HG02884 (cell line): Measurements from ENCODE around the gene GOT1.
A peak's percentile ranks its signal among the peaks of the same experiment; 100 is the strongest.

Source experiments
- ATAC-seq: cut with Tn5 transposase; IDR thresholded peaks from one replicate; pipeline ENCODE4 v1.9.1; 2021; ENCODE audit warnings: mild to moderate bottlenecking, moderate library complexity; ENCODE audit not compliant: unreplicated experiment

The GOT1 gene

GRCh38 chr10:99430451-99431189 lies at the start of gene GOT1:
GOT1 (minus strand) TSS chr10:99430624; CDS start chr10:99430565, 59 bp downstream.
- ATAC-seq: peak; percentile 95

DNA sequence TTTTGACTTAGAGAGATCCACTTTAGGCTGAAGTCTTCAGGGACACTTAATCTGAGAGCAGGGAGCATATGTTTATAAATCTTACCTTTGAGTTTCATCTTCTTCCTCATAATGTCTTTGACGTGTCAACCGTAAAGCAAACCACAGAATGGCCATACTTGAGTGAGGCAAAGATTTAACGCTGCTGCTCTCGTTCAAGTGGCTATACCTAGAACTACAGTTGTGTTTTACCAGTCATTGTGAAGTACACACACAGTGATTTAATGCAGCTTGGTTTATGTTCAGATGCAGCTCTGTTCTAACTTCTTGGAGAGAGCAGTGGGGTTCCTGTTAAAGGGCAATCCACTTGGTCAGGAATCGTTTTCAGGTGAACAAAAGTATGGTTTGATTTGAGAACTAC lies 39.9 kb upstream of the GOT1 start:
- no peak for ATAC-seq

DNA sequence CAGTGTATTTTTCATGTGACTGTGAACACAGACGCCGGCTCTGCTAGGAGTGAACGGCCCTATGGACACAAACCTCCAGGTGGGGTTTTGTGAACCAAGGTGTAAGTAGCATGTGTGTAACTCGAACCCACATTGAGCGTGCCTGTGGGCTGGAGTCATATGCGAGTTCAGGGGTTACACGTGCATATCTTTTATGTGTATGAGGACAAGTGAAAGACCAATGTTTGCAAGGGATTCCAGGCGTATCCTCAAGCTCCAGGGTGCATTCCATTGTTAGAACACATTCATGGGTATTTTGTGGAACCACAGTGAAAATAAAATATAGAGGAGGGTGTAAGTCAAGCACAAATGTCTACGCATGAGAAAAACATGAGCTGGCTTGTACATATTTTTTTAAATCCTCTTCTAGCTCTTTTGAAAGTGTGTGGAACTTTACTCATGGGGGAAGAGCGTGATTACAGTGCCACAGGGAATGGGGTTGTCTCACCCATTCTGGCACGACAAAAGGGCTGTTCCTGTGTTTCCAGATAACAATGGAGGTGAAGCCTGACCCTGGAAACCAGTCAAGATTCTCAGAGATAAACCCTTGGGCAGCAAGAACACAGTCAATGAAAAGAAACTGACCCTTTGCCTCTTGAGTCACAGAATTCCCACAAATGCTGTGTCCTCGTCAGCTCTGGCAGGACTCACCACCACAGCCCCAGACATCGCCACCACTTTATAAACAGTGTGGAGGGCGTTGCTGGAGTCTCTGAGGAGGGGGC lies 37.0 kb upstream of the GOT1 start:
- ATAC-seq: no peak

- ATAC-seq: no peak
Observed at GRCh38 chr10:99466632-99467223, 36.3 kb upstream of the GOT1 start.

DNA sequence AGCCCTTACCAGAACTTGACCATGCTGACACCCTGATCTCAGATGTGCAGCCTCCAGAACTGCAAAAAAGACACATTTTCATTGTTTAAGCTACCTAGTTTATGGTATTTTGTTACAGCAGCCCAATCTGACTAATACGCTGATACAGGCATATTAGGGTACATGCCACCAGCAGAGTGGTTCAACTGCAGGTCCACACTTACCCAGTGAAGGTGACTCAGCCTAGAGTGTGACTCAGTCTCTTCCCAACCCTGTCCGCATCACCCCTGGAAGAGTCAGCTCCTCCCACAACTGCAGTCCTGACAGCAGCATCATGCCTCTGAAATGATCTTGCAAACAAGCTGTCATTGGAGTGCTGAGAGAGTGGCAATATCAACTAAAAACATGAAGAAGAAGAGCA lies 30.8 kb upstream of the GOT1 start:
- ATAC-seq: no peak

DNA sequence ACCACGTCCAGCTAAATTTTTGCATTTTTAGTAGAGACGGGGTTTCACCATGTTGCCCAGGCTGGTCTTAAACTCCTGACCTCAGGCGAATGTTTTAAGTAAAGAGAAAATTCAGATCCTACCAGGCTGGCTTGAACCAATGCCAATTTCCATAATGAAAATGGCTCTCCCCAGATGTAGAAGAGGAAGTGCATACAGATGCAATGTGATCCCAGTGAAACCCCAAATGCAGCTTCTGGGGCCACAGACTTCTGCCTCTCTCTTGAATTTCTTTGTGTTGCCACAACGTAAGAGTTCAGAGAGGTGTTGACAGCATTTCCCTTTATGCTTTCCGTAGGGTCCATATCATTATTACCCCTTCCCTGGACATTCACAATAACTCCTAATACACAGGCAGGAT lies 29.6 kb upstream of the GOT1 start:
- no peak for ATAC-seq

- no peak for ATAC-seq
Observed at GRCh38 chr10:99459217-99459616, 28.8 kb upstream of the GOT1 start.

GRCh38 chr10:99457813-99458212 lies 27.4 kb upstream of the GOT1 start:
- ATAC-seq: no peak

DNA sequence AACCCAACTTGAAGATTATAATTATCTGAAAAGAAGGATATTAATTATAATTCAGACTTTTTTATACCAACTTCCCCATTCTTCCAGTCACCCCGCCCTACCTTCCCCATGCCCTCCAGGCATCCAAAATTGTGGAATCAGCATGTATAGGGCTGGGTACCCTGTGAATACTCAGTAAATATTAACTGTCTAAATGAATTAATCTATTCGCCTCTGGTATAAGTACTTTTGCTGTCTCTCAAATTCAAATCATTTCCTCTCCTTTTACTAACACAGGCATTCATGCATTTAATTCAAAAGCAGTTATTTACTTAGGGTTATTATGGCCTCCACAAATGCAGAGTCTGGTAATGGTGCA lies 26.5 kb upstream of the GOT1 start:
- ATAC-seq: no peak

DNA sequence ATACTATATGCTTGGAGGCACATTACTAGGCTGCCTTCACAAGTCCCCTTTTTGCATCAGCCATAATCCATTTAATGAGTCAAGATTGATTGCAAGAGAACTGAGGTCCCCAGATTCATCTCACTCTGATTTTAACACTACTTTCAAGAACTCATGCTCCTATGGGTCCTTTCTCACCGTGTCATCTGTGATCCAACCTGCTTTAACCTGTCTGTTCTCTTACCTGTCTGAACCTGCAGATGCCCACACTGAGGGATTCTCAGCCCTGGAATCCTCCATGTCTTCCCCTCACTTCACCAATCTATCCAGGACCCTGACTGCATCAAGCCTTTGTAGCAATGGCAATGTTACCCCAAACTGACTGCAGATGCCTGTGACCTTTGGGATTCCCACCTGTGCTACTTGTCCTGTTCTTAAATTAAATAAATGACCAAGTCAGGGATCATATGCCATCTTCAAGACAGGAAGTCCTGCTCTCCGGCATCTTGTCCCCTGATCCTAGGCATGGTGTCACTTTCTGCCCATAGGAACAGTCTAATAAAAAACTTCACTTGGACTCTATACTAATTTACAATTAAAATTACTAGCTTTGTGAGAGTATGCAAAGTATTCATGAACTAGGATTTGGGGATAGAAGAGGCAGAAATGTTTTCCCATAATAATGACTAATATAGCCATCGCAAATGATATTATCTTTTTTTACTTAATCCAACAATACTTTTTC lies 25.9 kb upstream of the GOT1 start:
- ATAC-seq: no peak

GRCh38 chr10:99451981-99452380 lies 21.6 kb upstream of the GOT1 start:
- ATAC-seq: no peak

- no peak for ATAC-seq
Observed at GRCh38 chr10:99451499-99451788, 21.0 kb upstream of the GOT1 start.

DNA sequence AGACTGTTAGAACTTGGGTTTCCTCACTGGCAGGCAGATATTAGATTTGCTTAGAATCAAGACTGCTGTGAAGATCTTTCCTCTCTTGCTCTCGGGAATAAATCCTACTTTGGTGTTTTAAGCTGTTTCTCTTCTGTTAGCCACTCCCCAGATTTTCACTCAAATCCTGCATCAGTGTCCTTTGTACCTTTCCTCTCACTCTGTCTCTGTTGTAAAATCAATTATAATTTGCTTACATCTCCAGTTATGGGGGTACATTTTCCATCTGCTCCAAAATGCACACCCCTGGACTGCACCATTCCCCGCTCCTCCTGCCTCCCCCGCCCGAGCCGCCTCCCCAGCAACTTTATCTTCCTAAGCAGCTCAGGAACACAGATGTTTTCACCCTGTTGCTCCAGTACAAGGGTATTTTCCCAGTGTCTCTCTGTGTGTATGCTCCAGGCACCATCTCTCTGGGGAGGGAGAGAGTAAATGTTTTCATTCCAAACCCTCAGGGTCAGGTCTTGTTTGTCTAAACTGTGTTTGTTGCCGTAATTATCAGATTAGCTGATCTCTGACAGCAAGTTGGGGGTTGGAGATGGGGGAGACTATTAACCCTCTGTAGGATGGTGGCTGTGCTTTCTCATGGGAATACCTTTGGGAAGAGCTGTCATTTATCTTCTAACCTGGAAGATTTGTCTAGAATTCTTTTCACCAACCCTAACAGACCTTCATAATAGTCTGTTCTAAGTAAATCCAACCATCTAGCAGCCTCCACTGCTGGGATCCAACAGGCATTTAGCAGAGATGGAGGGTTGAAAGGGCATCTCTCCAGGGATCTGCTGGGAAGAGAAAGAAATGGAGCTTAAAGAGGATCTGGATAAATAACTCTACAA lies 20.4 kb upstream of the GOT1 start:
- no peak for ATAC-seq

DNA sequence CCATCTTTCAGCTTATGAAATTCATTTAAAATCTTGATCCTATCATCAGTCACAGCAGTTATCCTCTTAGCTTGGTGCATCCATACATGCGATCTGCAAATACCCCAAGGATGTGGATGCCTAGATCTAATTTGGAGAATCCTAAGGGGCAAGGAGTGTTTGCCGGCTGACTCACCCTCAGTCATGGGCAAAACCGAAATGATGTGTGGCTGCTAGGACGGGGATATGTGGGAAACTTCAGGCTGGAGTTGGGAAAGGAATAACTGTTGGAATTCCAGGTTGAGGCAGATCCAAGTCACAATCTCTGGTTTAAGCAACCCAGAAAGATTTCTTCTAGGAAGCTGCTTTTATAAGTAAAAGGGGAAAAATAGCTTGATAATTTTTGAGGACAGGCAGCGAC lies 19.7 kb upstream of the GOT1 start:
- no peak for ATAC-seq

DNA sequence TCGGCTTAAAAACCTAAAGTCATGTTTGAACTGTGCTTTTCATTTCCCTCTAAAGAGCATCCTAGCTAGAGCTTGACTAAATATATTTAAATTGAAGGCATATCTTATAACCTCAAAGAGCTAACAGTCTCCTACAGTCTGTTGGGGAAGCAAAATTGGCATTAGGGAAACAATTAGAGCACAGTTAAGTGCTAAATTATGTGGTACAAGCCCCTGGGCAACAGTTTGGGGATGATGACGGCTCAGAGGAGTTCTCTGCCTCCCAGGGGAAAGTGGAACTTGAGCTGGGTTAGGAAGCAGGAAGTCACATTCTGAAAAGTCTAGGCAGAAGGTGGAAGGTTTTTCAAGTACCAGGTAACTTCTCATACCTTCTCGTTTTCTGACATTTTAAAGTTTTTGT lies 18.6 kb upstream of the GOT1 start:
- no peak for ATAC-seq

DNA sequence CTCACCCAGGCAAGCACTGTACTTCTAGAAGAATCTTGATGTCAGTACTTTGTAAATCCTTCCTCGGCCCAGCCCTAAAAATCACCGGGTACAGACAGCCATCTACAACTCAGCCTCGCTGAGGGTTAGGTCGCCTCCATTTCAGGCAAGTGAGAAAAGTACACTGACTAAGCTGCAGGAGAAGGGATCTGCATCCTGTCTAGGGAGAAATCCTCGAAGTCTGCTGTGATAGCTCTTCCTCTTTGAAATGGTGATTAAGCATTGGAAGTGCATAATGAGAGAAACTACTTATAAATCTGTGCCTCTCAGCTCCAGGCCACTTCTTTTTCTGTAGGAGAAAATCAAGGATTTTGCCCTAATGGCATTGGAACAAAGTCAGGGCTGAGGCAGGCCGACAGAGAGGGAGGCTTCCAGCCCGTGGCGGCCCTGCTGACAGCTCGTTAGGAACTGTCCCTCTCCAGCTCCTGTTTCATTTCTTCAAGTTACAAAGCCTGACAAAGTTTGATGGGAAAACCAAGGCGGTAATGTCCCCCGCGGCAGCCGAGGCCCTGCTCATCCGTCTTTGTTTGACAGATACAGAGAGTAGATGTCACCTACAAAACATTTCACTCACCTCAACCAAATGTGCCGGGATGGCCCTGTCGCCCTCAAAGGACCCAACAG lies 14.1 kb upstream of the GOT1 start:
- no peak for ATAC-seq

- no peak for ATAC-seq
Observed at GRCh38 chr10:99443500-99443899, 13.1 kb upstream of the GOT1 start.

DNA sequence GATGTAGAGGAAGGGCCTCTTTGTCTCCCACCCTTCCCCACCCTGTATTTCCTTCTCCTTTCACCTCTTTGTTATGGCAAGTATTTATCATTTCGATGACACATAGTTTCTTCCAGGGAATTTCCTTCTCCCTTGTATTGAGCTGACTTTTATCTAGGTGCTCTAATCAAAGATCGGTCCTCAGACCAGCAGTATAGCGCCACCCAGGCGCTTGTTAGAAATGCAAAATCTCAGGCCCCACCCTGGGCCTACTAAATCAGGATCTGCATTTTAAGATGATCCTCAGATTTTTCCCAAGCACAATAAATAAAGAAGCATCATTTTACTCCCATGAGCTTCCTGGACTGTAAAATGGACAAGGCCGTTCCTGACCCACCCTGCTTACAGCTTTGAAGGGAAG lies 12.0 kb upstream of the GOT1 start:
- ATAC-seq: no peak

DNA sequence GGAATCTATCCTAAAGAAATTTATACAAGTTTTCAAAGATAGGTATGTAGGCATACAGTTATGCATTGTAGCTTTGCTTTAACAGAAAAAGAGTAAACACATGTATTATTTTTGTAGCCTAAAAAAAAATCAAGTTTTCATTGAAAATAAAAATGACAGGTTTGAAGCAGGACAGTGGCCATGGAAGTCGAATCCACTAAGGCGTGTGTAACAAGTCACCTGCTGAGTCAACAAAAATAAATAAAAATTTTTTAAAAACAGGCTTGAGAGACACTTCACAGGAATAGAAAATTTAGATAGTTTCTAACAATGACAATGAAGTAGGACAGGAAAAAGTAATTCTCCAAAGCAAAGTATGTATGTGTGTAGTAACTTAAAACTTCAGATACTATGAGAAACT lies 8.5 kb upstream of the GOT1 start:
- no peak for ATAC-seq

- peak; percentile 68 for ATAC-seq
Observed at GRCh38 chr10:99435986-99436638, 5.7 kb upstream of the GOT1 start.
